ENCODE data around the gene XKR3.
"Not testable (repeated sequence)": the region's sequence is repeated elsewhere in the genome, so short reads cannot be mapped to it uniquely, and the experiment has no call there.

XKR3 gene

GRCh38 chr22:16803255-16803917 is 21.8 kb downstream of the XKR3 start:
- DNase-seq, result no peak

GRCh38 chr22:16801571-16801970 is 23.6 kb downstream of the XKR3 start:
- no peak for DNase-seq

- no peak for DNase-seq
These were observed 24.1 kb downstream of the XKR3 start for GRCh38 chr22:16801088-16801487.

- DNase-seq, result no peak
These were observed 24.9 kb downstream of the XKR3 start for GRCh38 chr22:16800358-16800757.

GRCh38 chr22:16795504-16795903 is 29.7 kb downstream of the XKR3 start:
- not testable (repeated sequence) for DNase-seq

GRCh38 chr22:16793831-16794230 is 31.4 kb downstream of the XKR3 start:
- DNase-seq, result no peak

- DNase-seq, result no peak
These were observed 35.2 kb downstream of the XKR3 start for GRCh38 chr22:16789860-16790493.

GRCh38 chr22:16783930-16784354 is 41.3 kb downstream of the XKR3 start:
- no peak for DNase-seq

- no peak for DNase-seq
These were observed 41.8 kb downstream of the XKR3 start for GRCh38 chr22:16783453-16783852.

- no peak for DNase-seq
These were observed 43.4 kb downstream of the XKR3 start for GRCh38 chr22:16781764-16782329.

- no peak for DNase-seq
These were observed 44.0 kb downstream of the XKR3 start for GRCh38 chr22:16781074-16781763.

- no peak for DNase-seq
These were observed 47.8 kb downstream of the XKR3 start for GRCh38 chr22:16777284-16777924.

GRCh38 chr22:16776080-16776479 is 49.1 kb downstream of the XKR3 start:
- DNase-seq, result no peak

- no peak for DNase-seq
These were observed 50.2 kb downstream of the XKR3 start for GRCh38 chr22:16774911-16775500.

- DNase-seq, result not testable (repeated sequence)
These were observed 53.6 kb downstream of the XKR3 start for GRCh38 chr22:16771569-16771968.

- not testable (repeated sequence) for DNase-seq
These were observed 57.3 kb downstream of the XKR3 start for GRCh38 chr22:16767927-16768326.

GRCh38 chr22:16762224-16762623 is 63.0 kb downstream of the XKR3 start:
- not testable (repeated sequence) for DNase-seq

- not testable (repeated sequence) for DNase-seq
These were observed 64.8 kb downstream of the XKR3 start for GRCh38 chr22:16760416-16760815.

GRCh38 chr22:16749282-16749681 is 75.9 kb downstream of the XKR3 start:
- DNase-seq, result not testable (repeated sequence)

GRCh38 chr22:16748160-16748929 is 76.9 kb downstream of the XKR3 start:
- DNase-seq, result not testable (repeated sequence)

- not testable (repeated sequence) for DNase-seq
These were observed 77.7 kb downstream of the XKR3 start for GRCh38 chr22:16747266-16748159.
